Measurements from ENCODE around the gene ATAT1.

GRCh38 chr6:30641048-30641447 is 14.4 kb downstream of the ATAT1 start:
- TF ChIP-seq CTCF (IDR thresholded peaks at IDR 0.05) (no peak), POLR2AphosphoS5 (IDR thresholded peaks at IDR 0.05; ENCODE audit: low read depth, low read length) (no peak), TCF7L2 (IDR thresholded peaks at IDR 0.05; ENCODE audit: low read depth, low read length) (no peak), REST (IDR thresholded peaks at IDR 0.05; ENCODE audit: insufficient read depth in 1 of 2, low read depth in 2 of 2, low read length in 1 of 2) (no peak), SIN3A (IDR thresholded peaks at IDR 0.05; ENCODE audit: borderline replicate concordance, insufficient read depth, low read depth, low read length) (no peak)

Measured in Panc1 (cell line).